Naive thymus-derived CD4-positive, alpha-beta T cell (primary cell): ENCODE measurements around the gene DIPK1A. TPM values are rescaled to one million over a fixed set of nuclear protein-coding genes. Genes with fewer than 3 reads are reported as not detected.

Experiments used
- ATAC-seq: fragments of 150-1000 bp; cut with Tn5 transposase; 2 replicates; pipeline ENCODE4 v1.10.0; 2021; ENCODE audit warnings: mild to moderate bottlenecking, moderate library complexity
- CTCF ChIA-PET: fragments of 350-600 bp; sonication (Branson Sonifier 250); formaldehyde crosslinking; loops from one replicate; lab custom pipeline; 2021; ENCODE audit warnings: antibody characterized with exemption; lab: Charles Lee
- POLR2A ChIA-PET: fragments of 350-600 bp; sonication (Branson Sonifier 250); formaldehyde crosslinking; loops from one replicate; lab custom pipeline; 2021; ENCODE audit warnings: antibody characterized with exemption, inconsistent platforms; lab: Charles Lee
- DNase-seq, 9 donors: peaks; one replicate each; pipeline versions ENCODE4 v3.0.0 to v3.0.0-alpha.2; 2020 to 2022; ENCODE audit warnings: mixed read lengths in 1 of 9
- H3K27ac ChIP-seq: one replicate; pipeline ENCODE4 v1.7.0; 2013; ENCODE audit warnings: mild to moderate bottlenecking, low read depth, low read length, moderate library complexity
- H3K27me3 ChIP-seq, 2 donors: one replicate each; pipeline ENCODE4 v1.7.0; 2013; ENCODE audit warnings: low read length in 2 of 2, mild to moderate bottlenecking in 2 of 2, moderate library complexity in 2 of 2; ENCODE audit not compliant: control insufficient read depth in 2 of 2, insufficient read depth in 2 of 2
- H3K36me3 ChIP-seq, 3 experiments: 1 replicate in 2 of 3; 2 replicates in 1 of 3; pipeline ENCODE4 v1.7.0; 2013; ENCODE audit warnings: low read length in 3 of 3, mild to moderate bottlenecking in 3 of 3, moderate library complexity in 1 of 3; ENCODE audit not compliant: insufficient read depth in 3 of 3, control insufficient read depth in 2 of 3
- H3K4me1 ChIP-seq, 2 donors: one replicate each; pipeline ENCODE4 v1.7.0; 2013; ENCODE audit warnings: low read length in 2 of 2, mild to moderate bottlenecking in 2 of 2, moderate library complexity in 1 of 2; ENCODE audit not compliant: control insufficient read depth in 2 of 2, insufficient read depth in 2 of 2
- H3K4me3 ChIP-seq: 2 replicates; pipeline ENCODE4 v1.7.0; 2013; ENCODE audit warnings: mild to moderate bottlenecking, low read length
- H3K9me3 ChIP-seq, 3 experiments: 1 replicate in 2 of 3; 2 replicates in 1 of 3; pipeline ENCODE4 v1.7.0; 2013; ENCODE audit warnings: low read length in 3 of 3; ENCODE audit not compliant: control insufficient read depth in 2 of 3
- H3K27ac Mint-ChIP-seq, 9 donors: one replicate each; pipeline ENCODE4 v1.8.0; 2020 to 2022; ENCODE audit warnings: mixed read lengths in 9 of 9, mild to moderate bottlenecking in 8 of 9, moderate library complexity in 5 of 9, inconsistent platforms in 2 of 9
- H3K27me3 Mint-ChIP-seq, 5 donors: one replicate each; pipeline ENCODE4 v1.8.0; 2021 to 2022; ENCODE audit warnings: mixed read lengths in 5 of 5, mild to moderate bottlenecking in 1 of 5
- H3K36me3 Mint-ChIP-seq, 5 donors: one replicate each; pipeline ENCODE4 v1.8.0; 2020 to 2022; ENCODE audit warnings: mixed read lengths in 5 of 5, mild to moderate bottlenecking in 3 of 5, inconsistent platforms in 1 of 5
- H3K4me1 Mint-ChIP-seq, 7 donors: one replicate each; pipeline ENCODE4 v1.8.0; 2020 to 2022; ENCODE audit warnings: mixed read lengths in 7 of 7, mild to moderate bottlenecking in 3 of 7, inconsistent platforms in 1 of 7
- H3K4me3 Mint-ChIP-seq, 10 donors: one replicate each; pipeline ENCODE4 v1.8.0; 2020 to 2022; ENCODE audit warnings: mild to moderate bottlenecking in 10 of 10, mixed read lengths in 10 of 10, moderate library complexity in 6 of 10, inconsistent platforms in 2 of 10
- H3K9me3 Mint-ChIP-seq, 11 donors: one replicate each; pipeline ENCODE4 v1.8.0; 2020 to 2022; ENCODE audit warnings: mixed read lengths in 11 of 11, mild to moderate bottlenecking in 4 of 11, inconsistent platforms in 1 of 11, moderate library complexity in 1 of 11
- intact Hi-C, 2 donors: fragments of 100-400 bp; cut with micrococcal nuclease; formaldehyde crosslinking; loops; one replicate each; pipeline ENCODE4 v1.15.1; 2023
- polyA plus RNA-seq, 2 donors: library from polyadenylated mRNA; unstranded; fragments of 300-500 nt; fragmentation: Illumina TruSeq; gene quantifications; one replicate each; pipeline ENCODE4 v1.2.3, GENCODE V29; 2021
- total RNA-seq, 6 experiments: library from RNA in 5 of 6; stranded (reverse) in 5 of 6; gene quantifications; 1 replicate in 5 of 6; 2 replicates in 1 of 6; pipeline ENCODE4 v1.2.3 and lab custom pipeline; 2021 to 2026

The DIPK1A gene
- total and polyA plus RNA-seq, 7 experiments from 2014 or later: 9.9 to 21.9 (median 15.2) TPM

GRCh38 chr1:92831368-92831761 is 129.9 kb downstream of the DIPK1A start:
- ATAC-seq: no peak
- Mint-ChIP-seq H3K27me3 (peaks cover 0 to 5% (median 0%) of the 10 kb centered on the region in 5 donors), H3K9me3 (peaks cover 0 to 7% (median 0%) of the 10 kb centered on the region in 11 donors), H3K27ac (peak overlapping the region in 8 of 9 donors; percentile 98 to 100 (median 100)), H3K4me1 (peaks cover 29 to 48% (median 39%) of the 10 kb centered on the region in 7 donors), H3K36me3 (peaks cover 11 to 31% (median 23%) of the 10 kb centered on the region in 5 donors), H3K4me3 (peak overlapping the region; percentile 39 to 100 (median 98))
- no peaks in the 10 kb centered on the region for H3K27me3 ChIP-seq
- ChIA-PET POLR2A (interaction anchor here (0.6 to 2.4 kb wide), 21 partner anchors 12 to 1048 kb away, joined by 3 to 28 read pairs (median 4); partner anchors contain the start of genes DIPK1A, DNTTIP2, DR1 and EVI5), CTCF (interaction anchor here (0.6 to 1.9 kb wide), 8 partner anchors 10 to 519 kb away, joined by 3 to 12 read pairs (median 5); no protein-coding TSS in a partner anchor)
- peak overlapping the region; percentile 17 for H3K27ac ChIP-seq
- H3K4me3 ChIP-seq: peak overlapping the region; percentile 94
- peak in 1 of 9 donors; percentile 25 for DNase-seq
- H3K36me3 ChIP-seq: peaks cover 0 to 22% (median 11%) of the 10 kb centered on the region in 3 experiments
- intact Hi-C loops: loop anchor here (1.0 to 10.0 kb wide), 15 partner anchors 47 to 1809 kb away; partner anchors contain the start of genes ABCD3 (in 2 of the 2), BTBD8 (in 1 of the 2), CCDC18 (in 1 of the 2) and CDC7 (in 1 of the 2)
- no peaks in the 10 kb centered on the region for H3K9me3 ChIP-seq
- peaks cover 14 to 26% of the 10 kb centered on the region in 2 donors for H3K4me1 ChIP-seq

GRCh38 chr1:92826792-92827191 is 134.5 kb downstream of the DIPK1A start:
- Mint-ChIP-seq H3K27me3 (peaks cover 0 to under 1% (median 0%) of the 10 kb centered on the region in 5 donors), H3K4me1 (peaks cover 0 to 5% (median 0%) of the 10 kb centered on the region in 7 donors), H3K9me3 (peaks cover 0 to 1% (median 0%) of the 10 kb centered on the region in 11 donors), H3K36me3 (peaks cover 0 to under 1% (median 0%) of the 10 kb centered on the region in 5 donors), H3K27ac (no peak overlapping the region), H3K4me3 (no peak overlapping the region)
- Histone ChIP-seq H3K4me3 (no peak overlapping the region), H3K4me1 (peaks cover 0 to 6% of the 10 kb centered on the region in 2 donors), H3K27ac (no peak overlapping the region), H3K9me3 (no peaks in the 10 kb centered on the region), H3K27me3 (no peaks in the 10 kb centered on the region), H3K36me3 (no peaks in the 10 kb centered on the region)
- ChIA-PET CTCF (no interaction called here), POLR2A (interaction anchor here (0.6 kb wide), 1 partner anchor 276 kb away, joined by 3 read pairs; no protein-coding TSS in a partner anchor)
- no peak for DNase-seq
- intact Hi-C loops: no loop called here
- no peak for ATAC-seq

GRCh38 chr1:92822879-92823278 is 138.4 kb downstream of the DIPK1A start:
- no peaks in the 10 kb centered on the region for H3K36me3 ChIP-seq
- no peak overlapping the region for H3K4me3 ChIP-seq
- Mint-ChIP-seq H3K9me3 (no peaks in the 10 kb centered on the region), H3K4me3 (no peak overlapping the region), H3K27me3 (peaks cover 0 to 16% (median 0%) of the 10 kb centered on the region in 5 donors), H3K27ac (no peak overlapping the region), H3K4me1 (no peaks in the 10 kb centered on the region), H3K36me3 (no peaks in the 10 kb centered on the region)
- no peak overlapping the region for H3K27ac ChIP-seq
- CTCF ChIA-PET: no interaction called here
- H3K27me3 ChIP-seq: no peaks in the 10 kb centered on the region
- H3K4me1 ChIP-seq: no peaks in the 10 kb centered on the region
- ATAC-seq (no peak), DNase-seq (no peak)
- no peaks in the 10 kb centered on the region for H3K9me3 ChIP-seq
- POLR2A ChIA-PET: no interaction called here
- intact Hi-C loops: no loop called here

GRCh38 chr1:92820551-92820950 is 140.7 kb downstream of the DIPK1A start:
- peaks cover 0 to 27% (median 5%) of the 10 kb centered on the region in 5 donors for H3K27me3 Mint-ChIP-seq
- H3K9me3 Mint-ChIP-seq: no peaks in the 10 kb centered on the region
- no peak for ATAC-seq
- no peaks in the 10 kb centered on the region for H3K4me1 Mint-ChIP-seq
- Histone ChIP-seq H3K4me1 (no peaks in the 10 kb centered on the region), H3K9me3 (no peaks in the 10 kb centered on the region), H3K36me3 (no peaks in the 10 kb centered on the region), H3K4me3 (no peak overlapping the region), H3K27me3 (no peaks in the 10 kb centered on the region), H3K27ac (no peak overlapping the region)
- POLR2A ChIA-PET: interaction anchor here (0.8 kb wide), 1 partner anchor 29 kb away, joined by 3 read pairs; no protein-coding TSS in a partner anchor
- no peak for DNase-seq
- H3K4me3 Mint-ChIP-seq: no peak overlapping the region
- CTCF ChIA-PET: interaction anchor here (0.7 kb wide), 1 partner anchor 8 kb away, joined by 3 read pairs; no protein-coding TSS in a partner anchor
- H3K27ac Mint-ChIP-seq: no peak overlapping the region
- no peaks in the 10 kb centered on the region for H3K36me3 Mint-ChIP-seq
- intact Hi-C loops: no loop called here

- H3K4me3 Mint-ChIP-seq: no peak overlapping the region
- ATAC-seq (no peak), DNase-seq (no peak)
- ChIA-PET CTCF (interaction anchor here (0.7 kb wide), 1 partner anchor 8 kb away, joined by 3 read pairs; no protein-coding TSS in a partner anchor), POLR2A (interaction anchor here (0.8 kb wide), 1 partner anchor 30 kb away, joined by 3 read pairs; no protein-coding TSS in a partner anchor)
- H3K4me1 ChIP-seq: no peaks in the 10 kb centered on the region
- peaks cover 0 to 27% (median 5%) of the 10 kb centered on the region in 5 donors for H3K27me3 Mint-ChIP-seq
- H3K36me3 Mint-ChIP-seq: no peaks in the 10 kb centered on the region
- H3K4me1 Mint-ChIP-seq: no peaks in the 10 kb centered on the region
- H3K36me3 ChIP-seq: no peaks in the 10 kb centered on the region
- intact Hi-C loops: no loop called here
- H3K9me3 Mint-ChIP-seq: no peaks in the 10 kb centered on the region
- no peaks in the 10 kb centered on the region for H3K9me3 ChIP-seq
- no peak overlapping the region for H3K27ac Mint-ChIP-seq
- H3K4me3 ChIP-seq: no peak overlapping the region
- no peak overlapping the region for H3K27ac ChIP-seq
- no peaks in the 10 kb centered on the region for H3K27me3 ChIP-seq
Measured at GRCh38 chr1:92820024-92820423, 141.2 kb downstream of the DIPK1A start.

- no peaks in the 10 kb centered on the region for H3K27me3 ChIP-seq
Measured at GRCh38 chr1:92817986-92818764, 143.1 kb downstream of the DIPK1A start.

More at GRCh38 chr1:92817986-92818764, 143.1 kb downstream of the DIPK1A start:
- CTCF ChIA-PET: interaction anchor here (0.6 to 4.0 kb wide), 6 partner anchors 10 to 70 kb away, joined by 3 to 21 read pairs (median 5); partner anchors contain the start of gene RPL5
- no peaks in the 10 kb centered on the region for H3K36me3 Mint-ChIP-seq
- peaks cover 0 to 39% (median 9%) of the 10 kb centered on the region in 5 donors for H3K27me3 Mint-ChIP-seq
- DNase-seq (peak in 4 of 9 donors; percentile 20 to 28 (median 28)), ATAC-seq (peak; percentile 71)
- H3K9me3 Mint-ChIP-seq: no peaks in the 10 kb centered on the region
- no peaks in the 10 kb centered on the region for H3K36me3 ChIP-seq
- H3K27ac ChIP-seq: no peak overlapping the region
- POLR2A ChIA-PET: no interaction called here
- H3K9me3 ChIP-seq: no peaks in the 10 kb centered on the region
- intact Hi-C loops: loop anchor here (1.0 kb wide), 3 partner anchors 32 to 821 kb away; no protein-coding TSS in a partner anchor
- H3K4me3 Mint-ChIP-seq: no peak overlapping the region
- H3K4me1 Mint-ChIP-seq: no peaks in the 10 kb centered on the region
- H3K27ac Mint-ChIP-seq: peak overlapping the region in 1 of 9 donors; percentile 31
- no peak overlapping the region for H3K4me3 ChIP-seq
- H3K4me1 ChIP-seq: no peaks in the 10 kb centered on the region
